NCI-H2107 treated with DMSO at 0.1 percent for 48 hours (cell line): ENCODE measurements around the gene SRMS.

Source experiments
- DNase-seq: peaks from one replicate; lab custom pipeline; 2025; ENCODE audit not compliant: unreplicated experiment; lab: John Stamatoyannopoulos, UW

The SRMS gene

GRCh38 chr20:63492518-63492917 is 55.0 kb downstream of the SRMS start:
- no peak for DNase-seq

DNA sequence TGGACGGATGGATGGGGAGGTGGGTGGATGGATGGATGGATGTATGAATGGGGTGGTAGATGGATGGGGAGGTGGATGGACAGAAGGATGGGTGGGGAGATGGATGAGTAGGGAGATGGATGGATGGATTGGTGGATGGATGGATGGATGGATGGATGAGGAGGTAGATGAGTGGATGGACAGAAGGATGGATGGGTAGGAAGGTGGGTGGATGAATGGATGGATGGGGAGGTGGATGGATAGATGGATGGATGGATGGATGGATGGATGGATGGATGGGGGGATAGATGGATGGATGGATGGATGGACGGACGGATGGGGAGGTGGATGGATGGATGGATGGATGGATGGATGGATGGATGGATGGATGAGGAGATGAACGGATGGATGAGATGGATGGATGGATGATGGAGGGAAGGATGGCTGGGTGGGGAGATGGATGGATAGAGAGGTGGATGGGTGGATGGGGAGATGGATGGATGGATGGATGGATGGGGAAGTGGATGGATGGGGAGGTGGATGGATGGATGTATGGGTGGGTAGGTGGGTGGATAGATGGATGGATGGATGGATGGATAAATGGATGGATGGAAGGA is 55.8 kb downstream of the SRMS start:
- no peak for DNase-seq

- no peak for DNase-seq
These were observed 56.5 kb downstream of the SRMS start for GRCh38 chr20:63491078-63491477.
